Measurements from ENCODE around the gene FAAP20. TPM values are rescaled to one million over a fixed set of nuclear protein-coding genes. Genes with fewer than 3 reads are reported as not detected.

The FAAP20 gene
- total RNA-seq, 1 donor: 24.8 TPM

- no peak for DNase-seq (ENCODE audit: low read depth in 2 of 3, low spot score in 2 of 3)
Measured at GRCh38 chr1:2230781-2231531, 36.4 kb upstream of the FAAP20 start.

GRCh38 chr1:2229911-2230731, 35.5 kb upstream of the FAAP20 start:
- no peak for DNase-seq (ENCODE audit: low read depth in 2 of 3, low spot score in 2 of 3)

- peak in 2 of 3 donors; percentile 58 to 70 for DNase-seq (ENCODE audit: low read depth in 2 of 3, low spot score in 2 of 3)
Measured at GRCh38 chr1:2229037-2229864, 34.7 kb upstream of the FAAP20 start.

GRCh38 chr1:2228694-2229036, 34.1 kb upstream of the FAAP20 start:
- no peak for DNase-seq (ENCODE audit: low read depth in 2 of 3, low spot score in 2 of 3)

GRCh38 chr1:2228157-2228594, 33.6 kb upstream of the FAAP20 start, which contains the start of gene SKI:
Gene SKI, plus strand, starts transcription at chr1:2228319. Its CDS starts 448 bp downstream, at chr1:2228767.
- no peak for DNase-seq (ENCODE audit: low read depth in 2 of 3, low spot score in 2 of 3)

GRCh38 chr1:2227346-2228156, 33.0 kb upstream of the FAAP20 start:
- peak; percentile 92 to 96 (median 95) for DNase-seq (ENCODE audit: low read depth in 2 of 3, low spot score in 2 of 3)

GRCh38 chr1:2226525-2227345, 32.2 kb upstream of the FAAP20 start:
- no peak for DNase-seq (ENCODE audit: low read depth in 2 of 3, low spot score in 2 of 3)

- no peak for DNase-seq (ENCODE audit: low read depth in 2 of 3, low spot score in 2 of 3)
Measured at GRCh38 chr1:2224631-2225428, 30.3 kb upstream of the FAAP20 start.

GRCh38 chr1:2224170-2224584, 29.6 kb upstream of the FAAP20 start:
- no peak for DNase-seq (ENCODE audit: low read depth in 2 of 3, low spot score in 2 of 3)

GRCh38 chr1:2221271-2221670, 26.7 kb upstream of the FAAP20 start:
- no peak for DNase-seq (ENCODE audit: low read depth in 2 of 3, low spot score in 2 of 3)

- no peak for DNase-seq (ENCODE audit: low read depth in 2 of 3, low spot score in 2 of 3)
Measured at GRCh38 chr1:2216767-2217058, 22.1 kb upstream of the FAAP20 start.

GRCh38 chr1:2215909-2216766, 21.6 kb upstream of the FAAP20 start:
- DNase-seq (ENCODE audit: low read depth in 2 of 3, low spot score in 2 of 3): no peak

- DNase-seq (ENCODE audit: low read depth in 2 of 3, low spot score in 2 of 3): no peak
Measured at GRCh38 chr1:2215329-2215728, 20.8 kb upstream of the FAAP20 start.

GRCh38 chr1:2214541-2215241, 20.1 kb upstream of the FAAP20 start:
- DNase-seq (ENCODE audit: low read depth in 2 of 3, low spot score in 2 of 3): no peak

- no peak for DNase-seq (ENCODE audit: low read depth in 2 of 3, low spot score in 2 of 3)
Measured at GRCh38 chr1:2213576-2214505, 19.3 kb upstream of the FAAP20 start.
